Lung (tissue), 12 donors: ENCODE measurements around the gene OSM. TPM values are rescaled to one million over a fixed set of nuclear protein-coding genes. Genes with fewer than 3 reads are reported as not detected.

Experiments
- ATAC-seq: fragments of 200-7000 bp; cut with Tn5 transposase; one replicate; pipeline ENCODE4 v1.9.1; 2020; ENCODE audit warnings: moderate number of reproducible peaks; ENCODE audit not compliant: insufficient read depth, low FRiP score
- DNase-seq, 3 donors: peaks; one replicate each; pipeline ENCODE4 v3.0.0-alpha.2; 2013 to 2017
- H3K27ac ChIP-seq, 2 donors: one replicate each; pipeline ENCODE4 v1.5.1; 2013; ENCODE audit warnings: mild to moderate bottlenecking in 2 of 2, moderate library complexity in 2 of 2, control low read depth in 1 of 2, inconsistent platforms in 1 of 2, low read depth in 1 of 2, low read length in 1 of 2
- H3K27me3 ChIP-seq, 3 donors: one replicate each; pipeline ENCODE4 v1.5.1; 2013; ENCODE audit warnings: low read length in 2 of 3; ENCODE audit not compliant: control insufficient read depth in 3 of 3, insufficient read depth in 3 of 3
- H3K36me3 ChIP-seq, 4 donors: one replicate each; pipeline ENCODE4 v1.5.1; 2013; ENCODE audit warnings: low read length in 4 of 4, mild to moderate bottlenecking in 1 of 4, moderate library complexity in 1 of 4; ENCODE audit not compliant: control insufficient read depth in 4 of 4, insufficient read depth in 4 of 4
- H3K4me1 ChIP-seq, 5 donors: one replicate each; pipeline ENCODE4 v1.5.1; 2013; ENCODE audit warnings: low read length in 5 of 5, mild to moderate bottlenecking in 2 of 5, moderate library complexity in 1 of 5; ENCODE audit not compliant: control insufficient read depth in 5 of 5, insufficient read depth in 5 of 5
- H3K4me3 ChIP-seq: one replicate; pipeline ENCODE4 v1.5.1; 2013; ENCODE audit warnings: mild to moderate bottlenecking, control low read depth, moderate library complexity
- H3K9ac ChIP-seq, 2 donors: one replicate each; pipeline ENCODE4 v1.5.1; 2013; ENCODE audit warnings: low read length in 2 of 2, control low read depth in 1 of 2; ENCODE audit not compliant: insufficient read depth in 1 of 2
- H3K9me3 ChIP-seq, 4 donors: one replicate each; pipeline ENCODE4 v1.5.1; 2013; ENCODE audit warnings: low read length in 3 of 4, mild to moderate bottlenecking in 1 of 4, moderate library complexity in 1 of 4; ENCODE audit not compliant: control insufficient read depth in 4 of 4, insufficient read depth in 3 of 4
- WGBS, 2 donors: extraction: QIAGEN DNeasy Blood & Tissue Kit; methylation state at CpG; one replicate each; pipeline ENCODE4 v1.1.7; 2013; 5-methylcytosine and 5-hydroxymethylcytosine counted together
- polyA plus RNA-seq, 2 donors: library from polyadenylated mRNA; stranded (reverse); fragments of 200-250 nt; gene quantifications; one replicate each; pipeline ENCODE4 v1.2.1, GENCODE V29; 2013
- total RNA-seq, 2 donors: library from RNA; depleted of rRNA in 1 of 2; stranded (reverse); fragments of >200 nt in 1 of 2; gene quantifications; one replicate each; pipeline ENCODE4 v1.2.1, GENCODE V29; 2014 to 2021
- TF ChIP-seq, protein P1 (sequence below): IDR thresholded peaks from 2 replicates; pipeline ENCODE4 v1.5.1; 2012; ENCODE audit warnings: mild to moderate bottlenecking; ENCODE audit errors: control extremely low read depth, extremely low read depth
- donor health status: control.
- donor health status: control.
- donor health status: Bipolar disorder and iron deficiency.
- donor health status: healthy.
- donor health status: DM: yes; HTN: yes; CAD: no.

The OSM gene
- total and polyA plus RNA-seq, 4 donors = 0.57 to 33.2 (median 2.5) TPM

DNA sequence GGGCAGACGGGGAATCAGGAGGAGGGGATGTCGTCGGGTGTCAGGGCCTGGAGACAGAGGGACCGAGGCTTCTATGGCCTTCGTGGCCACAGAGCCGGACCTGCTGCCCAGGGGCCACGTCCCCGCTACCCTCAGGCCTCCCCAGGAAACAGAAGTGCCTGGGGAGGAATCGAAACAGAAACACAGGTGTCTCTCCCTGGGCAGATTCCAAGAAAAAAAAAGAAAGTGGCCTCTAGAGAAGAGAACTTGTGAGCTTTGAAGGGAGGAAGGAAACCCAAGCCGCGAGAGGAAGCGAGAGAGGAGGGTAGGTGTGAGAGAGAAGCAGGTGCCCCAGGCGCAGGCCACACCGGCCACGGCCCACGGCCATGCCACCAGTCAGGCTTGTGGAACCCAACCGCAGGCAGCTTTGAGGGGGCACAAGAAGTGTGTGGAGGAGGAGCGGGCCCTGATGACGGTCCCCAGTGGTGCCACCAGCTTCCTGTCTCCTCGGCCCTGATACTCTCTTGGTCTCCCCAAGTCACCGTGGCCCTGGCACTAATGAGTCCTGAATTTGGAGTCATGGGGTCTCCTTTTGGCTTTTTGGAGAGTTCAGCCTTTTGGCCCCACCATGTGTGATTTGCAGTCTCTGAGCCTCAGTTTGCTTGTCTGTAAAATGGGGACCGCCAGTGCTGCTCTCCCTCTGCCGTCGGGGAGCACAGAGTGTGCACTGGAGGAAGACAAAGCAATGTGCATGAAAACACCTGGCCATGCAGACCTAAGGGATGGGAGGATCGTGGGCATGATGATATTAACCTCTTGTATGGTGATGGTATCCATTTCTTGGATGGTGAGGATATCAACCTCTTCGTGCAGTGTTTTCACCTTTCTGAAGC lies 45.3 kb downstream of the OSM start:
- H3K27me3 ChIP-seq = peaks cover 0 to 2% (median 0%) of the 10 kb centered on the region in 3 donors
- DNase-seq = no peak
- WGBS, 2 donors = 39 to 53% methylated on average over 26 of the region's 26 CpGs
- no peaks in the 10 kb centered on the region for H3K9me3 ChIP-seq
- H3K36me3 ChIP-seq = no peaks in the 10 kb centered on the region
- no peak overlapping the region for H3K4me3 ChIP-seq
- ATAC-seq = no peak
- no peak overlapping the region for H3K27ac ChIP-seq
- no peak overlapping the region for H3K9ac ChIP-seq
- H3K4me1 ChIP-seq = peaks cover 0 to 9% (median 0%) of the 10 kb centered on the region in 5 donors
- TF ChIP-seq, protein P1, sequence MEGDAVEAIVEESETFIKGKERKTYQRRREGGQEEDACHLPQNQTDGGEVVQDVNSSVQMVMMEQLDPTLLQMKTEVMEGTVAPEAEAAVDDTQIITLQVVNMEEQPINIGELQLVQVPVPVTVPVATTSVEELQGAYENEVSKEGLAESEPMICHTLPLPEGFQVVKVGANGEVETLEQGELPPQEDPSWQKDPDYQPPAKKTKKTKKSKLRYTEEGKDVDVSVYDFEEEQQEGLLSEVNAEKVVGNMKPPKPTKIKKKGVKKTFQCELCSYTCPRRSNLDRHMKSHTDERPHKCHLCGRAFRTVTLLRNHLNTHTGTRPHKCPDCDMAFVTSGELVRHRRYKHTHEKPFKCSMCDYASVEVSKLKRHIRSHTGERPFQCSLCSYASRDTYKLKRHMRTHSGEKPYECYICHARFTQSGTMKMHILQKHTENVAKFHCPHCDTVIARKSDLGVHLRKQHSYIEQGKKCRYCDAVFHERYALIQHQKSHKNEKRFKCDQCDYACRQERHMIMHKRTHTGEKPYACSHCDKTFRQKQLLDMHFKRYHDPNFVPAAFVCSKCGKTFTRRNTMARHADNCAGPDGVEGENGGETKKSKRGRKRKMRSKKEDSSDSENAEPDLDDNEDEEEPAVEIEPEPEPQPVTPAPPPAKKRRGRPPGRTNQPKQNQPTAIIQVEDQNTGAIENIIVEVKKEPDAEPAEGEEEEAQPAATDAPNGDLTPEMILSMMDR = no peak

DNA sequence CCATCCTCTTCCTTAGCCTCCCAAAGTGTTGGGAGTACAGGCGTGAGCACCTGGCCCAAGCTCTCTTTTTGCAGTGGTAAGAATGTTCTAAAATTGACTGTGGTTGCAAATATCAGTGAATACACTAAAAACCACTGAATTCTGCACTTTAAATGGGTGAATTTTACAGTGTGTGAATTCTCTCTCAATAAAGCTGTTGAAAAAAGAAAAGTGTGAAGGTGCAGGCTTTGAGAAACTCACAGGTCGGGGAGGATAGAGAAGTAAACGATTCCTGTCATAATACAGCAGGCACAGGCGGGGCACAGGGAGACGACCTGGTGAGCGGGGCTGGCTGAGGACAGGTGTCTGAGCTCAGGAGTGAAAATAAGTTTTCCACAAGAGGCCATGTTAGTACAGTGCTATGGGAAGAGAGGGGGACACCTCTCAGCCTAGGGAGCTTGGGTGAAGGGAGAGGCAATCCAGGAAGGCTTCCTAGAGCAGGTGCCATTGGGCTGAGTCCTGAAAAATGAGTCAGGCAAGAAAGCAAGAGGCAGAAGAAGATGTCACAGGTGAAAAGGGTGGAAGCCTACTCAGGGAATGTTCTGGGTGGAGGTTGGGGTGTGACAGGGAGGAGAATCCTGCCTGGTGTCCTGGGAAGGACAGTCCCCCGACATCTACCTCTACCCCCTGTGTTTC lies 46.2 kb downstream of the OSM start:
- Histone ChIP-seq H3K4me3 (no peak overlapping the region), H3K9me3 (no peaks in the 10 kb centered on the region), H3K36me3 (no peaks in the 10 kb centered on the region), H3K9ac (no peak overlapping the region), H3K4me1 (peaks cover 0 to 9% (median 0%) of the 10 kb centered on the region in 5 donors), H3K27me3 (peaks cover 0 to 4% (median 0%) of the 10 kb centered on the region in 3 donors), H3K27ac (no peak overlapping the region)
- ATAC-seq = no peak
- WGBS, 2 donors = 75 to 80% methylated on average over 7 of the region's 7 CpGs
- no peak for DNase-seq
- TF ChIP-seq, protein P1 = no peak

DNA sequence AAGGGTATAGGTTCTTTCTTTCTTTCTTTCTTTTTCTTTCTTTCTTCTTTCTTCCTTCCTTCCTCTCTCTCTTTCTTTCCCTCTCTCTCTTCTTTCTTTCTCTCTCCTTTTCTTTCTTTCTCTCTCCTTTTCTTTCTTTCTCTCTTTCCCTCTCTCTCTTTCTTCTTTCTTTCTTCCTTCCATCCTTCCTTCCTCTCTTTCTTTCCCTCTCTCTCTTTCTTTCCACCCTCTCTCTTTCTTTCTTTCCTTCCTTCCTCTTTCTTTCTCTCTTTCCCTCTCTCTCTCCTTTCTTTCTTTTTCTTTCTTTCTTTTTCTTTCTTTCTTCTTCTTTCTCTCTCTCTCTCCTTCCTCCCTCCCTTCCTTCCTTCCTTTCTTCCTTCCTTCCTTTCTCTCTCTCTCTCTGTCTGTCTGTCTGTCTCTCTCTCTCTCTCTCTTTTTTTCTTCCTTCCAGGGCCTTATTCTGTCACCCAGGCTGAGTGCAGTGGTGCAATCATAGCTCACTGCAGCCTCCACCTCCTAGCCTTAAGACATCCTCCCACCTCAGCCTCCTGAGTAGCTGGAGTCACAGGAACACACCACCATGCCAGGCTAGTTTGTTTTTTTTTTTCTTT lies 46.9 kb downstream of the OSM start:
- TF ChIP-seq, protein P1 = no peak
- Histone ChIP-seq H3K27ac (no peak overlapping the region), H3K9ac (no peak overlapping the region), H3K4me1 (peaks cover 0 to 9% (median 0%) of the 10 kb centered on the region in 5 donors), H3K4me3 (no peak overlapping the region), H3K36me3 (no peaks in the 10 kb centered on the region), H3K27me3 (peaks cover 0 to 5% (median 0%) of the 10 kb centered on the region in 3 donors), H3K9me3 (no peaks in the 10 kb centered on the region)
- DNase-seq (no peak), ATAC-seq (no peak)
